K562 (cell line): ENCODE measurements around the gene NUP107. TPM values are rescaled to one million over a fixed set of nuclear protein-coding genes. Genes with fewer than 3 reads are reported as not detected.

Experiments
- HDAC8 ChIP-seq: fragments of 450-650 bp; IDR thresholded peaks from 2 replicates; pipeline ENCODE4 v1.6.1; 2016; ENCODE audit warnings: mild to moderate bottlenecking, missing genetic modification characterization, moderate library complexity, missing compliant biosample characterization
- IFI16 ChIP-seq: fragments of 250-450 bp; sonication (Bioruptor Pico); IDR thresholded peaks from 2 replicates; pipeline ENCODE4 v2.1.2; 2022; ENCODE audit warnings: mild to moderate bottlenecking, inconsistent platforms
- KAT7 ChIP-seq: sonication (generic); formaldehyde crosslinking; IDR thresholded peaks from 2 replicates; pipeline ENCODE4 v1.8.0; 2022; ENCODE audit warnings: missing genetic modification reagents, mild to moderate bottlenecking, borderline replicate concordance
- LEF1 ChIP-seq: fragments of 450-650 bp; IDR thresholded peaks from 2 replicates; pipeline ENCODE4 v1.6.1; 2016; ENCODE audit warnings: mild to moderate bottlenecking
- MCM7 ChIP-seq, 2 experiments: fragments of 450-650 bp; IDR thresholded peaks; 2 replicates each; pipeline ENCODE4 v1.6.1; 2016 to 2018
- PBX2 ChIP-seq, 2 experiments: IDR thresholded peaks in 1 of 2; conservative IDR thresholded peaks in 1 of 2; 2 replicates each; pipeline ENCODE4 v1.6.1; 2016; ENCODE audit warnings: low read depth in 2 of 2, mild to moderate bottlenecking in 1 of 2, missing compliant biosample characterization in 1 of 2, missing genetic modification characterization in 1 of 2, moderate library complexity in 1 of 2
- PCBP2 ChIP-seq: fragments of 200-400 bp; formaldehyde crosslinking; IDR thresholded peaks from 2 replicates; pipeline ENCODE4 v1.6.1; 2018; ENCODE audit warnings: low read length, low read depth, mild to moderate bottlenecking, moderate library complexity; ENCODE audit not compliant: poor library complexity, severe bottlenecking
- SMARCB1 ChIP-seq: IDR thresholded peaks from 2 replicates; pipeline ENCODE4 v1.6.1; 2011; ENCODE audit warnings: improper control_type of control experiment, low read depth; ENCODE audit not compliant: insufficient read length
- polyA plus RNA-seq, 8 experiments: library from polyadenylated mRNA; depleted of rRNA in 4 of 8; stranded (reverse) in 5 of 8; unstranded in 3 of 8; fragments of >200 nt; fragmentation: Nextera tagmentation in 2 of 8; fragmentation: Illumina TruSeq in 1 of 8; extraction: Ambion mirVana in 2 of 8; extraction: Trizol in 1 of 8; gene quantifications; 2 replicates each; pipeline versions ENCODE4 v1.2.1 to v1.2.3, GENCODE V29; 2011 to 2014; ENCODE audit warnings: inconsistent platforms in 1 of 8, missing spikeins in 1 of 8
- total RNA-seq, 7 experiments: library from RNA; depleted of rRNA in 6 of 7; stranded (reverse); fragments of >200 nt in 6 of 7; fragmentation: Illumina TruSeq in 2 of 7; extraction: Trizol in 2 of 7; gene quantifications; 2 replicates each; pipeline versions ENCODE4 v1.2.1 to v1.2.3, GENCODE V29; 2011 to 2021; ENCODE audit warnings: low replicate concordance in 1 of 7
- TF ChIP-seq, protein P1 (sequence below): fragments of 250-450 bp; sonication (Bioruptor Pico); IDR thresholded peaks from 2 replicates; pipeline ENCODE4 v1.4.0; 2020; ENCODE audit warnings: mild to moderate bottlenecking

NUP107 gene
- total and polyA plus RNA-seq, 9 of the 15 experiments (the other 6 are each of a cell fraction or from before 2014, with no cell fraction given), result 129 to 277 (median 199) TPM

DNA sequence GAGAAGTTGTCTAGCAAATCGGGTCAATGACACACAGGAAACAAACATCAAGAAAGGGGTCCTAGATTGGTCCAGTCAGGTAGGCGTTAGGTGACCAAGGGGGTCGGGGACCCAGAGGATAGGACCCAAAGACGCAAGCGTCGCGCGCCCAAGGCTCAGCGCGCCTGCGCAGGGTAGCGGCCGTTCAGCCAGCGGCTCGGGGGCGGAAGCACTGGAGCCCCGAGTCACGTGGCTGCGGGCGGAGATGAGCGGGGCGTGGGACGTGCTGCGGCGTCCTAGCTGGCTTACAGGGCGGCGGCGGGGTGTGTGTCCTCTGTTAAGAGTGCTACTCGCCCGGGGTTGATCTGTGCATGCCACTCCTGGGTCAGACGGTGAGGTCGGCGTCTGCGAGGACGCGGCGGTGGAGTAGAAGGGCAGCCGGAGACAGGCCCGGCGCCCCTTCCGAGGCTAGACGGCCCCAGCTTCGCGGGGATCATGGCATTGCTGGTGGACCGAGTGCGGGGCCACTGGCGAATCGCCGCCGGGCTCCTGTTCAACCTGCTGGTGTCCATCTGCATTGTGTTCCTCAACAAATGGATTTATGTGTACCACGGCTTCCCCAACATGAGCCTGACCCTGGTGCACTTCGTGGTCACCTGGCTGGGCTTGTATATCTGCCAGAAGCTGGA, 59.3 kb downstream of the NUP107 start, which contains the start of gene SLC35E3 (continued):
- TF ChIP-seq PCBP2 (no peak), IFI16 (CRISPR knock-in tag) (no peak), KAT7 (CRISPR knock-in tag) (no peak), MCM7 (IDR thresholded peaks at IDR 0.05) (no peak), LEF1 (no peak), HDAC8 (tag) (no peak), PBX2 (CRISPR knock-in tag; IDR thresholded peaks at IDR 0.05; ENCODE audit: low read depth) (no peak), PBX2 (tag; conservative IDR thresholded peaks at IDR 0.05; ENCODE audit: low read depth) (no peak), SMARCB1 (no peak)
- TF ChIP-seq, protein P1, sequence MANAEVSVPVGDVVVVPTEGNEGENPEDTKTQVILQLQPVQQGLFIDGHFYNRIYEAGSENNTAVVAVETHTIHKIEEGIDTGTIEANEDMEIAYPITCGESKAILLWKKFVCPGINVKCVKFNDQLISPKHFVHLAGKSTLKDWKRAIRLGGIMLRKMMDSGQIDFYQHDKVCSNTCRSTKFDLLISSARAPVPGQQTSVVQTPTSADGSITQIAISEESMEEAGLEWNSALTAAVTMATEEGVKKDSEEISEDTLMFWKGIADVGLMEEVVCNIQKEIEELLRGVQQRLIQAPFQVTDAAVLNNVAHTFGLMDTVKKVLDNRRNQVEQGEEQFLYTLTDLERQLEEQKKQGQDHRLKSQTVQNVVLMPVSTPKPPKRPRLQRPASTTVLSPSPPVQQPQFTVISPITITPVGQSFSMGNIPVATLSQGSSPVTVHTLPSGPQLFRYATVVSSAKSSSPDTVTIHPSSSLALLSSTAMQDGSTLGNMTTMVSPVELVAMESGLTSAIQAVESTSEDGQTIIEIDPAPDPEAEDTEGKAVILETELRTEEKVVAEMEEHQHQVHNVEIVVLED (CRISPR knock-in tag), result peak; percentile 93
